ENCODE data around the gene THBS1. TPM values are rescaled to one million over a fixed set of nuclear protein-coding genes. Genes with fewer than 3 reads are reported as not detected.

THBS1 gene
- total RNA-seq (10 to 100 TPM in 1 of 2 experiments, 1 to 10 TPM in 1; 9.5 to 10.5 TPM), total RNA-seq (1.0 to 162 (median 12.0) reads per million in 172 experiments)
- 2.8 TPM for polyA plus RNA-seq (2013, experiment 1 of 2)
- 3.1 TPM for polyA plus RNA-seq (2013, experiment 2 of 2)

DNA sequence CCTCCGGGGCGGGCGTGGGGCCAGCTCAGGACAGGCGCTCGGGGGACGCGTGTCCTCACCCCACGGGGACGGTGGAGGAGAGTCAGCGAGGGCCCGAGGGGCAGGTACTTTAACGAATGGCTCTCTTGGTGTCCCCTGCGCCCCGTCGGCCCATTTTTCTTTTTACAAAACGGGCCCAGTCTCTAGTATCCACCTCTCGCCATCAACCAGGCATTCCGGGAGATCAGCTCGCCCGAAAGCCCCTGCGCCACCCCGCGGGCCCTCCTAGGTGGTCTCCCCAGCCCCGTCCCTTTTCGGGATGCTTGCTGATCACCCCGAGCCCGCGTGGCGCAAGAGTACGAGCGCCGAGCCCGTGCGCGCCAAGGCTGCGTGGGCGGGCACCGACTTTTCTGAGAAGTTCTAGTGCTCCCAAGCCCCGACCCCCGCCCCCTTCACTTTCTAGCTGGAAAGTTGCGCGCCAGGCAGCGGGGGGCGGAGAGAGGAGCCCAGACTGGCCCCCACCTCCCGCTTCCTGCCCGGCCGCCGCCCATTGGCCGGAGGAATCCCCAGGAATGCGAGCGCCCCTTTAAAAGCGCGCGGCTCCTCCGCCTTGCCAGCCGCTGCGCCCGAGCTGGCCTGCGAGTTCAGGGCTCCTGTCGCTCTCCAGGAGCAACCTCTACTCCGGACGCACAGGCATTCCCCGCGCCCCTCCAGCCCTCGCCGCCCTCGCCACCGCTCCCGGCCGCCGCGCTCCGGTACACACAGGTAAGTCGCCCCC, at the start of gene THBS1:
THBS1 (plus strand) TSS at position 595 of the 757 bp plus-strand sequence. CDS start 779 bp downstream, outside the sequence.
- POLR2A ChIA-PET, result interaction anchor here (0.7 kb wide), 1 partner anchor 176 kb away, joined by 4 read pairs; no protein-coding TSS in a partner anchor
- TF ChIP-seq, protein P1, sequence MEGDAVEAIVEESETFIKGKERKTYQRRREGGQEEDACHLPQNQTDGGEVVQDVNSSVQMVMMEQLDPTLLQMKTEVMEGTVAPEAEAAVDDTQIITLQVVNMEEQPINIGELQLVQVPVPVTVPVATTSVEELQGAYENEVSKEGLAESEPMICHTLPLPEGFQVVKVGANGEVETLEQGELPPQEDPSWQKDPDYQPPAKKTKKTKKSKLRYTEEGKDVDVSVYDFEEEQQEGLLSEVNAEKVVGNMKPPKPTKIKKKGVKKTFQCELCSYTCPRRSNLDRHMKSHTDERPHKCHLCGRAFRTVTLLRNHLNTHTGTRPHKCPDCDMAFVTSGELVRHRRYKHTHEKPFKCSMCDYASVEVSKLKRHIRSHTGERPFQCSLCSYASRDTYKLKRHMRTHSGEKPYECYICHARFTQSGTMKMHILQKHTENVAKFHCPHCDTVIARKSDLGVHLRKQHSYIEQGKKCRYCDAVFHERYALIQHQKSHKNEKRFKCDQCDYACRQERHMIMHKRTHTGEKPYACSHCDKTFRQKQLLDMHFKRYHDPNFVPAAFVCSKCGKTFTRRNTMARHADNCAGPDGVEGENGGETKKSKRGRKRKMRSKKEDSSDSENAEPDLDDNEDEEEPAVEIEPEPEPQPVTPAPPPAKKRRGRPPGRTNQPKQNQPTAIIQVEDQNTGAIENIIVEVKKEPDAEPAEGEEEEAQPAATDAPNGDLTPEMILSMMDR (IDR thresholded peaks at IDR 0.05), result no peak
- peak within 1 kb of the TSS; percentile 55 for H3K4me3 ChIP-seq (ENCODE audit: low read length)
- DNase-seq, result peak in 6 of 14 experiments; percentile 3 to 55 (median 20)
- H3K27me3 Mint-ChIP-seq, result peaks cover 76% of the 10 kb centered on the region
- H3K9me3 Mint-ChIP-seq, result no peaks in the 10 kb centered on the region
- CTCF ChIA-PET, result interaction anchor here (1.0 to 2.6 kb wide), 10 partner anchors 11 to 1140 kb away, joined by 4 to 10 read pairs (median 5); partner anchors contain the start of gene FSIP1
- no peaks in the 10 kb centered on the region for H3K36me3 ChIP-seq (ENCODE audit: insufficient read depth, low read length)
- H3K4me3 Mint-ChIP-seq, result peak within 1 kb of the TSS; percentile 77
- peaks cover 15% of the 10 kb centered on the region for H3K4me1 Mint-ChIP-seq (ENCODE audit: low read depth)
- intact Hi-C loops (cut with DNase I, micrococcal nuclease), result loop anchor here (2.0 to 10.0 kb wide), 6 partner anchors 176 to 1136 kb away; no protein-coding TSS in a partner anchor
- peaks cover 0 to 9% of the 10 kb centered on the region in 2 experiments for H3K9me3 ChIP-seq (ENCODE audit: control insufficient read depth in 1 of 2, insufficient read depth in 1 of 2, low read length in 2 of 2)
- H3K36me3 Mint-ChIP-seq (ENCODE audit: low read depth), result no peaks in the 10 kb centered on the region
- ATAC-seq (ENCODE audit: poor library complexity), result no peak
- H3K4me1 ChIP-seq (ENCODE audit: insufficient read depth, low read length), result peaks cover 27% of the 10 kb centered on the region
- no peak within 1 kb of the TSS for H3K27ac Mint-ChIP-seq
- peaks cover 17 to 28% of the 10 kb centered on the region in 2 experiments for H3K27me3 ChIP-seq (ENCODE audit: control insufficient read depth in 1 of 2, insufficient read depth in 2 of 2, low read length in 2 of 2)
- H3K27ac ChIP-seq (ENCODE audit: low read depth in 1 of 2, low read length in 2 of 2), result no peak within 1 kb of the TSS

DNA sequence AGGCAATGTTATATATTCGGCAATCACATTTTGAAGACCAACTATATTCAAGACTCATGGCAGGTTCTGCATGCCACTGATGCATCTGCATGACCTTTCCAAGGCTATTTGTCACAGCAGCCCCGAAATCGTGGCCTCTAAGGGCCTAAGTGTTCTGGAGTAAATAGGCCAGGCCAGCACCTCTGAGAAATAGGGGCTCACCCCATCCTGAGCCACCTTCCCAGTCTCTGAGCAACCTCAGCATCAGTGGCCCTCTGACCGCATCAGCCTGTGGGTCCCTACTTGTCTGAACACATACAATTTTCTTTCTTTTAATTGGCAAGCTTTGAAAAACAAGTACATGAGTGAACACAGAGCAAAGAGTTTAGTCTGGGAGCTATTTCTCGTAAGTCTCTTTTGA, 45.9 kb upstream of the THBS1 start:
- H3K9me3 ChIP-seq (ENCODE audit: control insufficient read depth in 1 of 2, insufficient read depth in 1 of 2, low read length in 2 of 2), result no peaks in the 10 kb centered on the region
- TF ChIP-seq, protein P1 (IDR thresholded peaks at IDR 0.05), result no peak
- ATAC-seq (ENCODE audit: poor library complexity), result no peak
- Mint-ChIP-seq H3K27ac (no peak overlapping the region), H3K9me3 (no peaks in the 10 kb centered on the region), H3K4me3 (no peak overlapping the region), H3K4me1 (ENCODE audit: low read depth) (no peaks in the 10 kb centered on the region), H3K36me3 (ENCODE audit: low read depth) (no peaks in the 10 kb centered on the region), H3K27me3 (peaks cover 6% of the 10 kb centered on the region)
- intact Hi-C loops (cut with DNase I, micrococcal nuclease), result no loop called here
- H3K36me3 ChIP-seq (ENCODE audit: insufficient read depth, low read length), result no peaks in the 10 kb centered on the region
- H3K4me3 ChIP-seq (ENCODE audit: low read length), result no peak overlapping the region
- no peaks in the 10 kb centered on the region for H3K4me1 ChIP-seq (ENCODE audit: insufficient read depth, low read length)
- ChIA-PET CTCF (no interaction called here), POLR2A (no interaction called here)
- peaks cover 0 to 2% of the 10 kb centered on the region in 2 experiments for H3K27me3 ChIP-seq (ENCODE audit: control insufficient read depth in 1 of 2, insufficient read depth in 2 of 2, low read length in 2 of 2)
- H3K27ac ChIP-seq (ENCODE audit: low read depth in 1 of 2, low read length in 2 of 2), result no peak overlapping the region
- no peak for DNase-seq

GRCh38 chr15:39535466-39535865, 45.4 kb upstream of the THBS1 start:
- no peaks in the 10 kb centered on the region for H3K36me3 ChIP-seq (ENCODE audit: insufficient read depth, low read length)
- H3K9me3 Mint-ChIP-seq, result no peaks in the 10 kb centered on the region
- POLR2A ChIA-PET, result no interaction called here

More at GRCh38 chr15:39535466-39535865, 45.4 kb upstream of the THBS1 start:
- no peaks in the 10 kb centered on the region for H3K9me3 ChIP-seq (ENCODE audit: control insufficient read depth in 1 of 2, insufficient read depth in 1 of 2, low read length in 2 of 2)
- no peak for DNase-seq
- CTCF ChIA-PET, result no interaction called here
- H3K27ac ChIP-seq (ENCODE audit: low read depth in 1 of 2, low read length in 2 of 2), result no peak overlapping the region
- H3K27me3 Mint-ChIP-seq, result peaks cover 6% of the 10 kb centered on the region
- peaks cover 0 to 2% of the 10 kb centered on the region in 2 experiments for H3K27me3 ChIP-seq (ENCODE audit: control insufficient read depth in 1 of 2, insufficient read depth in 2 of 2, low read length in 2 of 2)
- H3K4me1 ChIP-seq (ENCODE audit: insufficient read depth, low read length), result no peaks in the 10 kb centered on the region
- TF ChIP-seq, protein P1 (IDR thresholded peaks at IDR 0.05), result no peak
- no peak overlapping the region for H3K4me3 Mint-ChIP-seq
- H3K27ac Mint-ChIP-seq, result no peak overlapping the region
- H3K4me1 Mint-ChIP-seq (ENCODE audit: low read depth), result no peaks in the 10 kb centered on the region
- ATAC-seq (ENCODE audit: poor library complexity), result no peak
- H3K36me3 Mint-ChIP-seq (ENCODE audit: low read depth), result no peaks in the 10 kb centered on the region
- H3K4me3 ChIP-seq (ENCODE audit: low read length), result no peak overlapping the region
- intact Hi-C loops (cut with DNase I, micrococcal nuclease), result no loop called here

Data from CD4-positive, alpha-beta T cell (primary cell).